Osteoblast (primary cell): Measurements from ENCODE around the gene EPB41L5. TPM values are rescaled to one million over a fixed set of nuclear protein-coding genes. Genes with fewer than 3 reads are reported as not detected.

ENCODE experiments used
- DNase-seq: peaks from one replicate; pipeline ENCODE4 v3.0.0; 2011; ENCODE audit warnings: low spot score, mixed read lengths; ENCODE audit not compliant: insufficient read length; ENCODE audit errors: missing footprints
- H2AFZ ChIP-seq: 2 replicates; pipeline ENCODE4 v1.6.0; 2011; ENCODE audit warnings: mild to moderate bottlenecking, low read length
- H3K27ac ChIP-seq: 2 replicates; pipeline ENCODE4 v1.5.1; 2011; ENCODE audit warnings: mild to moderate bottlenecking, low read depth, low read length, moderate library complexity
- H3K27me3 ChIP-seq: 2 replicates; pipeline ENCODE4 v1.6.0; 2012; ENCODE audit warnings: mild to moderate bottlenecking, control low read depth, inconsistent platforms, low read length, moderate library complexity; ENCODE audit not compliant: insufficient read depth
- H3K36me3 ChIP-seq: 2 replicates; pipeline ENCODE4 v1.5.1; 2011; ENCODE audit warnings: mild to moderate bottlenecking, low read length, control low read depth, moderate library complexity; ENCODE audit not compliant: insufficient read depth
- H3K4me1 ChIP-seq: 2 replicates; pipeline ENCODE4 v1.5.1; 2011; ENCODE audit warnings: mild to moderate bottlenecking, low read length, control low read depth, moderate library complexity; ENCODE audit not compliant: insufficient read depth
- H3K4me2 ChIP-seq: 2 replicates; pipeline ENCODE4 v1.6.0; 2011; ENCODE audit warnings: mild to moderate bottlenecking, low read length; ENCODE audit not compliant: insufficient read depth
- H3K4me3 ChIP-seq: fragments of 200-600 bp; sonication (generic); 3 replicates; pipeline ENCODE4 v1.5.1; 2012; ENCODE audit warnings: mild to moderate bottlenecking, low read length, inconsistent platforms; ENCODE audit not compliant: insufficient read depth
- H3K79me2 ChIP-seq: 2 replicates; pipeline ENCODE4 v1.6.0; 2012; ENCODE audit warnings: mild to moderate bottlenecking, low read length, control low read depth, inconsistent platforms; ENCODE audit not compliant: insufficient read depth
- H3K9me3 ChIP-seq: 2 replicates; pipeline ENCODE4 v1.5.1; 2011; ENCODE audit warnings: low read depth, low read length, control low read depth
- H4K20me1 ChIP-seq: 2 replicates; pipeline ENCODE4 v1.6.0; 2012; ENCODE audit warnings: mild to moderate bottlenecking, low read length, control low read depth; ENCODE audit not compliant: insufficient read depth
- total RNA-seq: library from RNA; depleted of rRNA; stranded (reverse); fragments of >200 nt; gene quantifications from 2 replicates; pipeline ENCODE4 v1.2.3, GENCODE V29; 2012
- TF ChIP-seq, protein P1 (sequence below): IDR thresholded peaks from 2 replicates; pipeline ENCODE4 v1.5.1; 2011; ENCODE audit warnings: mild to moderate bottlenecking, low read depth, low read length, moderate library complexity; ENCODE audit errors: extremely low read depth

Gene EPB41L5
- total RNA-seq, 1 donor: 9.4 TPM

DNA sequence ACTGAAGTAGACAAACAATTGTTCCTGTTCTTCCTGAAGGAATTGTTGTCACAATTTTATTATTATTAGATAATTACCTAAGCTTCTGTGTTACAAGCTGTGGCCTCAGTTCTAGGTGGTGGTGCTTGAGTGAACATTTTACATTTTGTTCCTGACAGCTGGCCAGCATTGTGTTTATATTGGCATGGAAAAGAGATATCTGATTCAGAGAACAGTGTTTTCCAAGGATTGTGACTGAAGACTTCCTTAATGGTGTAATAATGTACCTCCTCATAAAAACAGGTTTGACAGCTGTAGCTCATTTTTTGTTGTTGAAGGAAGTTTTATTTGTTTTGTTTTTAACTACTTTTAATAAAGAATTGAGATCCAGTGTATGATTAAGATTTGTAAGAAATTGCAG lies 95.2 kb downstream of the EPB41L5 start:
- Histone ChIP-seq H3K9me3 (no peaks in the 10 kb centered on the region), H3K4me3 (no peak overlapping the region), H3K27ac (no peak overlapping the region), H3K27me3 (no peaks in the 10 kb centered on the region), H4K20me1 (no peaks in the 10 kb centered on the region), H3K79me2 (no peaks in the 10 kb centered on the region), H3K36me3 (no peaks in the 10 kb centered on the region), H3K4me1 (peaks cover 36% of the 10 kb centered on the region), H3K4me2 (no peak overlapping the region), H2AFZ (no peak overlapping the region)
- peak; percentile 59 for DNase-seq
- TF ChIP-seq, protein P1, sequence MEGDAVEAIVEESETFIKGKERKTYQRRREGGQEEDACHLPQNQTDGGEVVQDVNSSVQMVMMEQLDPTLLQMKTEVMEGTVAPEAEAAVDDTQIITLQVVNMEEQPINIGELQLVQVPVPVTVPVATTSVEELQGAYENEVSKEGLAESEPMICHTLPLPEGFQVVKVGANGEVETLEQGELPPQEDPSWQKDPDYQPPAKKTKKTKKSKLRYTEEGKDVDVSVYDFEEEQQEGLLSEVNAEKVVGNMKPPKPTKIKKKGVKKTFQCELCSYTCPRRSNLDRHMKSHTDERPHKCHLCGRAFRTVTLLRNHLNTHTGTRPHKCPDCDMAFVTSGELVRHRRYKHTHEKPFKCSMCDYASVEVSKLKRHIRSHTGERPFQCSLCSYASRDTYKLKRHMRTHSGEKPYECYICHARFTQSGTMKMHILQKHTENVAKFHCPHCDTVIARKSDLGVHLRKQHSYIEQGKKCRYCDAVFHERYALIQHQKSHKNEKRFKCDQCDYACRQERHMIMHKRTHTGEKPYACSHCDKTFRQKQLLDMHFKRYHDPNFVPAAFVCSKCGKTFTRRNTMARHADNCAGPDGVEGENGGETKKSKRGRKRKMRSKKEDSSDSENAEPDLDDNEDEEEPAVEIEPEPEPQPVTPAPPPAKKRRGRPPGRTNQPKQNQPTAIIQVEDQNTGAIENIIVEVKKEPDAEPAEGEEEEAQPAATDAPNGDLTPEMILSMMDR: no peak

DNA sequence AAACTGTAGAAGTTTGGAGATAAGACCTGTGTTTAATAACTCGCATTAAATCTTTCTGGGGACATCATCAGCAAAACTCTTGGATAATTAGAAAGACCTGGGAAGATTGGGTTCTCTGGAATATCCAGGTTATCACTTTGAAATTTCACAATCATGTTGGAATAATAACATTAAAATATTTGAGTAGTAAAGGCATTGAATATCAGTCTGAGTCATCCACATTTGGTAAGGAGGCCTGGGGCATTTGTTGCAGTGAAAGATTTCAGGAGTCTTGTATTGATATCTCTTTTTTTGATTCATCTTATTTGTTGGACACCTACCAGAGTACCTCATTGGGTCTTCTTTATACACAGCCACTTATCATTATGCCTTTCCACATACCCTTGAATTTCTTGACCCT lies 95.9 kb downstream of the EPB41L5 start:
- no peaks in the 10 kb centered on the region for H3K79me2 ChIP-seq
- TF ChIP-seq, protein P1: no peak
- DNase-seq: no peak
- H4K20me1 ChIP-seq: no peaks in the 10 kb centered on the region
- H3K4me2 ChIP-seq: no peak overlapping the region
- H3K36me3 ChIP-seq: no peaks in the 10 kb centered on the region
- H3K27ac ChIP-seq: no peak overlapping the region
- no peaks in the 10 kb centered on the region for H3K27me3 ChIP-seq
- no peak overlapping the region for H3K4me3 ChIP-seq
- peaks cover 29% of the 10 kb centered on the region for H3K4me1 ChIP-seq
- no peak overlapping the region for H2AFZ ChIP-seq
- no peaks in the 10 kb centered on the region for H3K9me3 ChIP-seq

DNA sequence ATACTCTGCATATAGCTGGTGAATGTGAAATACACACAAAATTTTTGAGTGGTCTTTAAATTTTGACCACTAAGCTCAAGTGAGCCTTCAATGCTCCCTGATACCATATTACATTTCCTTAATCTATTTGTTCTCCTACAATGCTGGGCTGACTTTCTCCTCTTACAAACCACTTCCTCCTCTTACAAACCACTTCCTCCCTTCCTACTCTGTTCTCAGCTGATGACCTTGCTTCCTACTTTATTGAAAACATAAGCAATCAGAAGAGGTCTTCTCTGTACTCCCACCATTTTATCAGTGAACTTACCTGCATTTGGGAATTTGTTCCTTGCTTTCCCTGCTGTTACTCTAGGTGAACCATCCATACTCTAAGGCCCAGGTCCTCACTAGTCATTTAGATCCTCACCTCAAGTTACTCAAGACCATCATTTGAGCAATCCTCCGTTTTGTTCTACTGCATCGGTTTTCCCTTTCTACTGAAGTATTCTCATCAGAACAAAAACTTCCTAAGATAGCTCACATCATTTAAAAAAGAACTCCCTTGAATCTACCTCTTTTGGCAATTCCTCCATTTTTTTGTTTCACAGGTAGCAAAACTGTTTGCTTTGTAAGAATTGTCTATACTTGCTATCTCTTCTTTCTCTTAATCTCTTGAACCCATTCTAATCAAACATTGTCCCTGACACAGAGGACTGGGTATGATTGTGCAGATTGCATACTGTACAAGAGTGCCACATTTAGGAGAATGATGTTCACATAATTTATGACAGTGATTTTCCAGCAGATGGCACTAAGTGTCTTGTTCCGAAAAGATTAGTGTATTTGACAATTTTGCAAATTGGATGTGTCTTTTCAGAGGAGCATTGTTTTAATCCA lies 96.5 kb downstream of the EPB41L5 start:
- no peak overlapping the region for H3K4me2 ChIP-seq
- TF ChIP-seq, protein P1: peak; percentile 59
- DNase-seq: no peak
- H3K9me3 ChIP-seq: no peaks in the 10 kb centered on the region
- H3K36me3 ChIP-seq: no peaks in the 10 kb centered on the region
- H3K4me1 ChIP-seq: peaks cover 23% of the 10 kb centered on the region
- no peak overlapping the region for H2AFZ ChIP-seq
- H3K27me3 ChIP-seq: no peaks in the 10 kb centered on the region
- H3K27ac ChIP-seq: no peak overlapping the region
- no peaks in the 10 kb centered on the region for H3K79me2 ChIP-seq
- no peaks in the 10 kb centered on the region for H4K20me1 ChIP-seq
- no peak overlapping the region for H3K4me3 ChIP-seq

DNA sequence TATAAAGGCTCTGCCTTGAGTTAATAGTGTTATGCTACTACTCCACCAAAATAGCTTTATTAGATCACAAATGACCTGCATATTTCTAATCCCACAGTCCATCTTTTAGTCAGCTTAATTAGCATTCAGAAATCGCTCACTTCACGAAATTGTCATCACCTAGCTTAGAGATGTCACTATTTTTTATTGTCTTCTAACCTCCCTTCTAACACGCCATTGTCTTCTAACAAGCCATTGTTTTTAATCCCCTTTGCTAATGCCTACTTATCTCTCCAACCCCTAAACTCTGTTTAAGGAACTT lies 97.1 kb downstream of the EPB41L5 start:
- no peak for DNase-seq
- H4K20me1 ChIP-seq: no peaks in the 10 kb centered on the region
- H3K36me3 ChIP-seq: no peaks in the 10 kb centered on the region
- H3K4me2 ChIP-seq: no peak overlapping the region
- H2AFZ ChIP-seq: no peak overlapping the region
- no peak overlapping the region for H3K4me3 ChIP-seq
- H3K9me3 ChIP-seq: no peaks in the 10 kb centered on the region
- TF ChIP-seq, protein P1: no peak
- no peaks in the 10 kb centered on the region for H3K79me2 ChIP-seq
- H3K27me3 ChIP-seq: no peaks in the 10 kb centered on the region
- H3K4me1 ChIP-seq: peaks cover 22% of the 10 kb centered on the region
- H3K27ac ChIP-seq: no peak overlapping the region
